NT2/D1 (cell line): ENCODE measurements around the gene MOB3B.

Source experiments
- SUZ12 ChIP-seq: IDR thresholded peaks from 2 replicates; pipeline ENCODE4 v1.6.1; 2011; ENCODE audit not compliant: insufficient read length, insufficient read depth; ENCODE audit errors: extremely low read depth
- YY1 ChIP-seq: IDR thresholded peaks from 2 replicates; pipeline ENCODE4 v1.6.1; 2011; ENCODE audit not compliant: insufficient read length, insufficient read depth
- ZNF274 ChIP-seq: IDR thresholded peaks from 2 replicates; pipeline ENCODE4 v1.6.1; 2011; ENCODE audit warnings: mild to moderate bottlenecking, low read depth, low read length

DNA sequence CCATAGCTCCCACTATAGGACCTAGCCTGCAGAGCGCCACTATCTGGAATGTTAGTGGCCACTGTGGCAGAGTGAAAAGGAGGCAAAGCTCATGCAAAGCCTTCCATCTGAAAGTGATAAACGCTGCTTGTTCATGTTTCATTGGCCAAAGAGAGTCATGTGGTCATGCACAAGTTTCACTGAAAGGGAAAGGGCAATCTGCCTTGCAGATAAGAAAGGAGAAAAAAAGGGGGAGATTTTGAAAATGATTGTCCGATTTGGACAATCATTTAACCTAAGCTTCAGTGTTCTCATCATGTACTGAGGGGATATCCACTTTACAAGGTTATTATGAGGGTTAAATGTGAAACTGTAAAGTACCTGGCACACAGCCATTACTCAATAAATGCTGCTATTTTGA is 9.0 kb upstream of the MOB3B start:
- TF ChIP-seq YY1 (no peak), SUZ12 (no peak), ZNF274 (no peak)
